ENCODE results near the gene TMEM63C. TPM values are rescaled to one million over a fixed set of nuclear protein-coding genes. Genes with fewer than 3 reads are reported as not detected.

TMEM63C gene
- total RNA-seq, 4 donors from 2014 or later, result 20.1 to 60.2 (median 33.9) TPM

DNA sequence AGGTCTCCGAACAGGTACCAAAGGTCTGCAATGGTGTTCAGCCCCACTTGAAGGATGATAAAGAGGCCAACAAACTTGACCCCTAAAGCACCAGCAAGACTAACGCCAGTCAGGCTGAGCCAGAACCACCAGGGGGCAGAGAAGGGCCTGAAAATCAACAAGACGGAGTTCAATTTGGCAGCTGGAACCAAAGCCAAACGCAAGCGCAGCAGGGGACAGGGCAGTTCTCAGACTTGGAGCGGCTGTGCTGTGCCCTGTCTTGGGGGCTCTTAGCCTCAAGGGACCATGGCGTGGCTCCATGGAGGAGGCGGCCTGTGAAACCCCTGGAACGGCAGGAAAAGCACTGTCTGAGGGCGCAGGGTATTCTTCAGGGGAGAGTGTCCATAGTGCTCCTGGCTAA, 119.5 kb downstream of the TMEM63C start:
- no peak overlapping the region for H3K4me3 ChIP-seq
- intact Hi-C loops (cut with DNase I; ENCODE audit: low total_unique reads), result no loop called here

DNA sequence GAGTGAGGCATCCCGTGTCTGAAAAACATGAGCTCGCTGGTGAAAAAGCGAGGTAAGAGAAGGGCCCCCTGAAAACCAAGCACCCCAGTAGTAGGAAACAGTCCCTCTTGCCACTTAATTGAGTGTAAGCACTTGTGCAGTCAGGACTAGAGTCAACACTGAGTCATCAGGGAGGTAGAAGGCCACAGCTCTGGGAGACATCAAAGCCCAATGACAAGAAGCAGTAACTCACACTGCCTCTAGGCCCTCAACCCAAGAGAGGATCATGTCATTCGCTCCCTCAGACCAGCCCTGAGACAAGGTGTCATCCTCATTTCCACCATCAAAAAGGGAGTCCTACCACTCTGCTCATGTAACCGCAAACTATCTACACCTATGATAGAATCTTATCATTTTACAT, 121.3 kb downstream of the TMEM63C start:
- H3K4me1 ChIP-seq, result peaks cover 3 to 44% (median 15%) of the 10 kb centered on the region in 4 donors
- WGBS, 2 donors (ENCODE audit: low coverage in 1 of 2), result 85% methylated on average over 5 of the region's 5 CpGs; no CpG with 5 or more reads in 1 of the 2 donors
- in situ Hi-C loops (cut with MboI; ENCODE audit: low pct_ligation_motif_present in 1 of 4, low pct_unique_long_range_greater_than_20kb in 1 of 4, low sequenced_read_pairs in 3 of 4) (loop anchor here in 2 of 4 donors (25.0 kb wide), 3 partner anchors 166 to 416 kb away; partner anchors contain the start of gene ZDHHC22 (in 1 of the 2)), intact Hi-C loops (cut with DNase I; ENCODE audit: low total_unique reads) (no loop called here)
- peaks cover 0 to 4% (median 0%) of the 10 kb centered on the region in 4 donors for H3K36me3 ChIP-seq
- H3K27ac ChIP-seq, result no peak overlapping the region
- no peaks in the 10 kb centered on the region for H3K9me3 ChIP-seq
- H3K27me3 ChIP-seq, result no peaks in the 10 kb centered on the region
- TF ChIP-seq EP300 (IDR thresholded peaks at IDR 0.05; ENCODE audit: low read depth) (no peak), POLR2AphosphoS5 (IDR thresholded peaks at IDR 0.05) (peak in 1 of 3 donors; percentile 20), POLR2A (IDR thresholded peaks at IDR 0.05) (no peak)
- TF ChIP-seq, protein P1, sequence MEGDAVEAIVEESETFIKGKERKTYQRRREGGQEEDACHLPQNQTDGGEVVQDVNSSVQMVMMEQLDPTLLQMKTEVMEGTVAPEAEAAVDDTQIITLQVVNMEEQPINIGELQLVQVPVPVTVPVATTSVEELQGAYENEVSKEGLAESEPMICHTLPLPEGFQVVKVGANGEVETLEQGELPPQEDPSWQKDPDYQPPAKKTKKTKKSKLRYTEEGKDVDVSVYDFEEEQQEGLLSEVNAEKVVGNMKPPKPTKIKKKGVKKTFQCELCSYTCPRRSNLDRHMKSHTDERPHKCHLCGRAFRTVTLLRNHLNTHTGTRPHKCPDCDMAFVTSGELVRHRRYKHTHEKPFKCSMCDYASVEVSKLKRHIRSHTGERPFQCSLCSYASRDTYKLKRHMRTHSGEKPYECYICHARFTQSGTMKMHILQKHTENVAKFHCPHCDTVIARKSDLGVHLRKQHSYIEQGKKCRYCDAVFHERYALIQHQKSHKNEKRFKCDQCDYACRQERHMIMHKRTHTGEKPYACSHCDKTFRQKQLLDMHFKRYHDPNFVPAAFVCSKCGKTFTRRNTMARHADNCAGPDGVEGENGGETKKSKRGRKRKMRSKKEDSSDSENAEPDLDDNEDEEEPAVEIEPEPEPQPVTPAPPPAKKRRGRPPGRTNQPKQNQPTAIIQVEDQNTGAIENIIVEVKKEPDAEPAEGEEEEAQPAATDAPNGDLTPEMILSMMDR (IDR thresholded peaks at IDR 0.05), result no peak
- no peak for DNase-seq
- no peak overlapping the region for H3K4me3 ChIP-seq

More for the DNA sequence above, 119.5 kb downstream of the TMEM63C start:
- in situ Hi-C loops (cut with MboI; ENCODE audit: low pct_ligation_motif_present in 1 of 4, low pct_unique_long_range_greater_than_20kb in 1 of 4, low sequenced_read_pairs in 3 of 4), result loop anchor here in 2 of 4 donors (25.0 kb wide), 3 partner anchors 164 to 414 kb away; partner anchors contain the start of gene ZDHHC22 (in 1 of the 2)
- peaks cover 0 to 4% (median 0%) of the 10 kb centered on the region in 4 donors for H3K36me3 ChIP-seq
- H3K4me1 ChIP-seq, result peaks cover 3 to 31% (median 12%) of the 10 kb centered on the region in 4 donors
- TF ChIP-seq, protein P1 (IDR thresholded peaks at IDR 0.05), result peak; percentile 70 to 84 (median 74)
- TF ChIP-seq POLR2AphosphoS5 (IDR thresholded peaks at IDR 0.05), result no peak
- TF ChIP-seq POLR2A (IDR thresholded peaks at IDR 0.05), result no peak
- DNase-seq, result peak; percentile 83
- peak overlapping the region in 3 of 4 donors; percentile 56 to 74 (median 66) for H3K27ac ChIP-seq
- WGBS, 2 donors (ENCODE audit: low coverage in 1 of 2), result 42% methylated on average over 10 of the region's 10 CpGs; no CpG with 5 or more reads in 1 of the 2 donors
- H3K27me3 ChIP-seq, result no peaks in the 10 kb centered on the region
- no peaks in the 10 kb centered on the region for H3K9me3 ChIP-seq

DNA sequence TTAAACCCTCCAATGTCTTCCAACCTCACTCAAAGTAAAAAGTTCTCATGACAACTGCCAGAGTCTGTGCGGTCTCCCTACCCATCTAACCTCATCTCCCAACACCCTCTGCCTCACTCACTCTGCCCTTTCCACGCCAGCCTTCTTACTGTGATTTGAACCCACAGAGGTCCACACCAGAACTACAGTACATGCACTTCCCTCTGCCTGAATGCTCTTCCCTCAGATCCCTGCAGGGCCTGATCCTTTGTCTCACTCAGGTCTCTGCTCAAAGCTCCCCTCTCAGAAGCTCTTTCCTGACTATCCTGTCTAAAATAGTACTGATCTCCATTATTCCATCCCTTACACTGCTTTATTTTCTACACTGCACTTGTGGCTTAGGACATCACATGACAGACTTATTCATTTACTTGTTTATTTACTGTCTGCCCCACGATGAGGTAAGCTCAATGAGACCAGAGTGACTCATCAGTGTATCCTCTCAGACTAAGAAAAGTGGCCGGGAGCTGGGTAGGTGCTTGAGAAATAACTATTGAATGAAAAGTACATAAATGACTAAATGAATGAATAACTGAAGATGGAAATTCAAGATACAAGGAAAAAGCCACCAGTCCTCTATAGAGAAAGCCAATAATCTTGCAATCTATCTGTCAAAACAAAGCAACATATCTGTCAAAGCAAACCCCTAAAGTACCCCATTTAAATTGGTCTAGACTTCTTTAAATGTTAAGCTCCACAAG, 122.0 kb downstream of the TMEM63C start:
- intact Hi-C loops (cut with DNase I; ENCODE audit: low total_unique reads), result no loop called here

More for the DNA sequence above, 122.0 kb downstream of the TMEM63C start:
- in situ Hi-C loops (cut with MboI; ENCODE audit: low pct_ligation_motif_present in 1 of 4, low pct_unique_long_range_greater_than_20kb in 1 of 4, low sequenced_read_pairs in 3 of 4), result loop anchor here in 2 of 4 donors (25.0 kb wide), 3 partner anchors 166 to 416 kb away; partner anchors contain the start of gene ZDHHC22 (in 1 of the 2)
- TF ChIP-seq, protein P1 (IDR thresholded peaks at IDR 0.05), result no peak
- no peak for TF ChIP-seq EP300 (IDR thresholded peaks at IDR 0.05; ENCODE audit: low read depth)
- no peak for TF ChIP-seq POLR2A (IDR thresholded peaks at IDR 0.05)
- TF ChIP-seq POLR2AphosphoS5 (IDR thresholded peaks at IDR 0.05), result peak in 1 of 3 donors; percentile 19
- H3K27ac ChIP-seq, result peak overlapping the region in 2 of 4 donors; percentile 23 to 34
- no peak overlapping the region for H3K4me3 ChIP-seq
- H3K36me3 ChIP-seq, result peaks cover 0 to 4% (median 0%) of the 10 kb centered on the region in 4 donors
- no peaks in the 10 kb centered on the region for H3K27me3 ChIP-seq
- H3K4me1 ChIP-seq, result peaks cover 3 to 44% (median 15%) of the 10 kb centered on the region in 4 donors
- DNase-seq, result no peak
- H3K9me3 ChIP-seq, result no peaks in the 10 kb centered on the region
- 41 to 50% methylated on average over 4 of the region's 4 CpGs for WGBS, 2 donors (ENCODE audit: low coverage in 1 of 2)
